GM10248 (cell line): ENCODE results near the gene HAUS8.

ENCODE experiments used
- CTCF ChIA-PET: fragments of 300-600 bp; sonication (Branson Sonifier 250); formaldehyde crosslinking; extraction: SDS; loops from one replicate; lab custom pipeline; 2021; ENCODE audit warnings: antibody characterized with exemption; lab: Yijun Ruan, JAX
- POLR2A ChIA-PET: fragments of 350-650 bp; sonication (Branson Sonifier 250); formaldehyde crosslinking; extraction: SDS; loops from one replicate; lab custom pipeline; 2020; ENCODE audit warnings: antibody characterized with exemption; lab: Yijun Ruan, JAX
- DNase-seq: peaks from one replicate; pipeline ENCODE4 v3.0.0; 2012; ENCODE audit errors: extremely low spot score
- TF ChIP-seq, protein P1 (sequence below): IDR thresholded peaks from 2 replicates; pipeline ENCODE4 v1.5.1; 2012; ENCODE audit warnings: mild to moderate bottlenecking, low read depth; ENCODE audit errors: extremely low read depth, missing control alignments, control extremely low read depth

Gene HAUS8

GRCh38 chr19:17086834-17087233 lies 11.6 kb upstream of the HAUS8 start:
- TF ChIP-seq, protein P1, sequence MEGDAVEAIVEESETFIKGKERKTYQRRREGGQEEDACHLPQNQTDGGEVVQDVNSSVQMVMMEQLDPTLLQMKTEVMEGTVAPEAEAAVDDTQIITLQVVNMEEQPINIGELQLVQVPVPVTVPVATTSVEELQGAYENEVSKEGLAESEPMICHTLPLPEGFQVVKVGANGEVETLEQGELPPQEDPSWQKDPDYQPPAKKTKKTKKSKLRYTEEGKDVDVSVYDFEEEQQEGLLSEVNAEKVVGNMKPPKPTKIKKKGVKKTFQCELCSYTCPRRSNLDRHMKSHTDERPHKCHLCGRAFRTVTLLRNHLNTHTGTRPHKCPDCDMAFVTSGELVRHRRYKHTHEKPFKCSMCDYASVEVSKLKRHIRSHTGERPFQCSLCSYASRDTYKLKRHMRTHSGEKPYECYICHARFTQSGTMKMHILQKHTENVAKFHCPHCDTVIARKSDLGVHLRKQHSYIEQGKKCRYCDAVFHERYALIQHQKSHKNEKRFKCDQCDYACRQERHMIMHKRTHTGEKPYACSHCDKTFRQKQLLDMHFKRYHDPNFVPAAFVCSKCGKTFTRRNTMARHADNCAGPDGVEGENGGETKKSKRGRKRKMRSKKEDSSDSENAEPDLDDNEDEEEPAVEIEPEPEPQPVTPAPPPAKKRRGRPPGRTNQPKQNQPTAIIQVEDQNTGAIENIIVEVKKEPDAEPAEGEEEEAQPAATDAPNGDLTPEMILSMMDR = no peak
- ChIA-PET POLR2A (interaction anchor here (1.4 kb wide), 1 partner anchor 39 kb away, joined by 4 read pairs; no protein-coding TSS in a partner anchor), CTCF (no interaction called here)
- DNase-seq = no peak

DNA sequence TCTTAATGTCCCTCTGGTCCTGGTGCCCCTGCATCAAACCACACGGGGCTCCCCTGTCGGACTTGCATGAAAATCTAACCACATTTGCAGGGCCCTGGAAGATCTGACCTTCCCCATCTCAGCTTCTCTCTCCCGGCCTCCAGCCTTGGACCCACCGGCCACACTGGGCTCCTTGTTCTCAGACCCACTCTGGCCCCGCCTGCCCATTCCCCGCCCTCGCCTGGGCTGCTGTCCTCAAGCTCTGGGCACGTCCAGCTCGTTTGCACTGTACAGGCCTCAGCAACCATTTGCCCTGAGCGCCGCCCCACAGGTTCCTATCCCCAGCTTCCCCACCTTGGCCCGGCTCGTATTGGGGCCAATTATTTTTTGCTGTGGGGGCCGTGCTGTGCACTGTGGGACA lies 10.9 kb upstream of the HAUS8 start:
- ChIA-PET CTCF (interaction anchor here (1.2 to 1.8 kb wide), 2 partner anchors 10 to 20 kb away, joined by 3 to 4 read pairs; partner anchors contain the start of genes HAUS8 and MYO9B), POLR2A (interaction anchor here (0.6 to 1.4 kb wide), 3 partner anchors 20 to 93 kb away, joined by 3 to 4 read pairs (median 3); no protein-coding TSS in a partner anchor)
- TF ChIP-seq, protein P1 = no peak
- DNase-seq = no peak

- POLR2A ChIA-PET = interaction anchor here (0.6 kb wide), 1 partner anchor 127 kb away, joined by 9 read pairs; no protein-coding TSS in a partner anchor
- CTCF ChIA-PET = interaction anchor here (1.2 kb wide), 1 partner anchor 8 kb away, joined by 3 read pairs; no protein-coding TSS in a partner anchor
- TF ChIP-seq, protein P1 = no peak
- no peak for DNase-seq
Measured at GRCh38 chr19:17081672-17082630, 6.7 kb upstream of the HAUS8 start.

- TF ChIP-seq, protein P1 = no peak
- ChIA-PET POLR2A (interaction anchor here (0.6 kb wide), 1 partner anchor 46 kb away, joined by 3 read pairs; no protein-coding TSS in a partner anchor), CTCF (interaction anchor here (0.7 to 1.8 kb wide), 6 partner anchors 10 to 326 kb away, joined by 3 to 4 read pairs (median 3); no protein-coding TSS in a partner anchor)
- DNase-seq = no peak
Measured at GRCh38 chr19:17080440-17080801, 5.2 kb upstream of the HAUS8 start.

DNA sequence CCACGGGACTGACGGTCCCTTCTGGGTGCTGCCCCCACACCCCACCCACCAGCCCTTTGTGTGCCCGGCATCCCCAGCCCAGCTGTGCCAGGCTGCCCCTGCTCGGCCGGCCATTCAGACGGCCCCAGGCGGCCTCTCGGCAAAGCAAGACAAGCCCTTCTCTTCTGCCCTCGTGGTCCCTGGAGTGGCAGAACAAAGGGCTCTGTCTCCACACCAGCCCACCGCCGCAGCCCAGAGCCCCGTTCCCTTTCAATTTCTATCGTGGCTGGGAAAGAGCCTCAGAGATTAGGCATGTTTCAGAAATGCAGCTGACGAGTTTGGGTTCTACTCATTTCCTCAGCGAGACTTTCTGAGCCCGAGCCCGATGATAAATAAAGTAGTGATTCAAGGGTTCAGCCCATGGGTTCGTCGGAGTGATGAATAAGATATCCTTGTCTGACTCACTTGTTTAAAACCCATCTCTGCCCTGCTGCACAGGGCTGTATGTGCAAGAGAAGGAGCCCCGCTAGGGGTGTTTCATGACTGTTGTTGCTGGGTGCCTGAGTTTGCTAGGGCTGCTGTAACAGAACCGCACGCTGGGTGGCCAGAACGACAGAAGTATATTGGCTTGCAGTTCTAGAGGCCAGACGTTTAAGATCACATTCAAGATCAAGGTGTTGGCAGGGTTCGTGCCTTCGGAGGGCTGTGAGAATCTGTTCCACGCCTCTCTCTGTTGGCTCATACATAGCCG lies 4.6 kb upstream of the HAUS8 start:
- POLR2A ChIA-PET = interaction anchor here (0.6 kb wide), 2 partner anchors 19 to 47 kb away, joined by 3 read pairs; no protein-coding TSS in a partner anchor
- peak; percentile 70 for DNase-seq
- TF ChIP-seq, protein P1 = peak; percentile 27
- CTCF ChIA-PET = interaction anchor here (0.8 to 1.8 kb wide), 8 partner anchors 11 to 327 kb away, joined by 3 to 8 read pairs (median 3); no protein-coding TSS in a partner anchor
